ENCODE measurements around the gene CCDC158. TPM values are rescaled to one million over a fixed set of nuclear protein-coding genes. Genes with fewer than 3 reads are reported as not detected.

Gene CCDC158
- total and polyA plus RNA-seq, 2 of the 8 experiments (the other 6 are each of a cell fraction or from before 2014, with no cell fraction given): not detected

DNA sequence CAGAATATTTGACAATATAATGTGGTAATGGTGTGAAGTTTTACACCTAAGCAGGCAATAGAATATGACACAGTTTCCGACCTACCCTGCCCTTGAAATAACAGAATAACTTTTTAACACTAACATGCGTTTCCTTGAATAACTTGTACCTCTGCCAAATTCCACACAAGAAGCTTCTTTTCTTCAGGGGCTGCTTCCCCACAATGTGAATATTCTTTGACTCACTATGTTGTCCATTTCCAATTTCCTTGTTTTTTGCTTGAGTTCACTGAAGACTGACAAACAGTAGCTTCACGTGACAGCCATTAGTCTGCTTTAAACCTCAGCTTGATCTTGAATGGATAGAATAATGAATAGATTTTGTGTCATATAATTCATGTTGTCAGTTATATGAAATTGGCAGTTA, 28.4 kb upstream of the CCDC158 start:
- peaks cover 0 to 2% (median 0%) of the 10 kb centered on the region in 4 experiments; a peak in 1 of 7 replicates for H3K4me1 ChIP-seq (replicated peaks in 1 of 4; ENCODE audit: control insufficient read depth in 3 of 4, insufficient read depth in 4 of 4, low read length in 3 of 4)
- no peak overlapping the region for H3K27ac ChIP-seq (ENCODE audit: low read depth, low read length)
- TF ChIP-seq CEBPB (IDR thresholded peaks at IDR 0.05; ENCODE audit: low read depth, low read length): no peak
- TF ChIP-seq EP300 (IDR thresholded peaks at IDR 0.05; ENCODE audit: borderline replicate concordance in 1 of 2, low read depth in 2 of 2, low read length in 2 of 2): no peak
- TF ChIP-seq KDM1A (IDR thresholded peaks at IDR 0.05; ENCODE audit: borderline replicate concordance, low read length): no peak
- no peak for TF ChIP-seq HDAC2 (IDR thresholded peaks at IDR 0.05; ENCODE audit: borderline replicate concordance in 1 of 2, low read depth in 2 of 2, low read length in 2 of 2)
- TF ChIP-seq TCF12 (IDR thresholded peaks at IDR 0.05; ENCODE audit: low read depth, low read length): no peak
- TF ChIP-seq CTBP2 (IDR thresholded peaks at IDR 0.05; ENCODE audit: borderline replicate concordance, insufficient read depth, insufficient read length, low read length): no peak
- TF ChIP-seq RAD21 (IDR thresholded peaks at IDR 0.05 in 1 of 2, conservative IDR thresholded peaks at IDR 0.05 in 1 of 2; ENCODE audit: low read depth in 2 of 2, low read length in 2 of 2): no peak
- no peak for TF ChIP-seq CREB1 (IDR thresholded peaks at IDR 0.05)
- no peak for TF ChIP-seq RXRA (IDR thresholded peaks at IDR 0.05; ENCODE audit: insufficient read depth, low read depth, low read length)
- no peak for TF ChIP-seq POLR2A (IDR thresholded peaks at IDR 0.05; ENCODE audit: control extremely low read depth in 1 of 2, low read depth in 2 of 2, low read length in 2 of 2)
- TF ChIP-seq JUN (IDR thresholded peaks at IDR 0.05; ENCODE audit: low read depth, low read length): no peak
- TF ChIP-seq CHD2 (IDR thresholded peaks at IDR 0.05; ENCODE audit: low read length): no peak
- no peak for TF ChIP-seq MAX (IDR thresholded peaks at IDR 0.05)
- no peak for TF ChIP-seq GTF2F1 (IDR thresholded peaks at IDR 0.05; ENCODE audit: borderline replicate concordance, low read depth, low read length)
- H3K4me2 ChIP-seq (ENCODE audit: insufficient read depth in 1 of 2, low read depth in 2 of 2, low read length in 2 of 2): no peak overlapping the region
- FAIRE-seq: no peak
- H3K18ac ChIP-seq (ENCODE audit: extremely low read depth, low read length): no peak overlapping the region
- H3K4ac ChIP-seq (replicated peaks; ENCODE audit: insufficient read length, low read depth, low read length): no peak overlapping the region
- no peak overlapping the region for H4K8ac ChIP-seq (ENCODE audit: extremely low read depth, insufficient read depth, low read length)
- no peak overlapping the region for H2BK5ac ChIP-seq (ENCODE audit: low read depth, low read length)
- no peaks in the 10 kb centered on the region for H3K36me3 ChIP-seq (ENCODE audit: control insufficient read depth in 2 of 4, insufficient read depth in 4 of 4, low read length in 3 of 4)
- no peak overlapping the region for H2BK12ac ChIP-seq (ENCODE audit: low read depth, low read length)
- H3K23ac ChIP-seq (ENCODE audit: insufficient read length): no peak overlapping the region
- no peak overlapping the region for H3K14ac ChIP-seq (ENCODE audit: insufficient read length)
- H2BK120ac ChIP-seq (replicated peaks; ENCODE audit: low read depth, low read length): no peak overlapping the region
- H2AK5ac ChIP-seq (ENCODE audit: low read depth, low read length): no peak overlapping the region
- H3K9ac ChIP-seq (replicated peaks in 1 of 4; ENCODE audit: extremely low read depth in 1 of 4, low read depth in 3 of 4, low read length in 3 of 4): no peak overlapping the region
- H4K5ac ChIP-seq (ENCODE audit: insufficient read length, low read depth, low read length): no peak overlapping the region
- H2BK20ac ChIP-seq (ENCODE audit: low read length): no peak overlapping the region
- H2AFZ ChIP-seq (ENCODE audit: low read length): no peak overlapping the region
- H3K56ac ChIP-seq (replicated peaks; ENCODE audit: insufficient read length, low read depth, low read length): no peak overlapping the region
- H3K27me3 ChIP-seq (replicated peaks in 1 of 4; ENCODE audit: control insufficient read depth in 3 of 4, extremely low read depth in 1 of 4, insufficient read depth in 3 of 4, low read length in 3 of 4): no peaks in the 10 kb centered on the region
- H3K79me2 ChIP-seq (ENCODE audit: control insufficient read depth in 1 of 2, insufficient read depth in 2 of 2, low read length in 2 of 2): no peaks in the 10 kb centered on the region
- no peak for DNase-seq (ENCODE audit: low read depth in 1 of 2, low spot score in 2 of 2)
- H4K20me1 ChIP-seq (replicated peaks in 1 of 2; ENCODE audit: control insufficient read depth in 1 of 2, insufficient read depth in 2 of 2, low read length in 2 of 2): no peaks in the 10 kb centered on the region
- no peak overlapping the region for H3K4me3 ChIP-seq (ENCODE audit: extremely low read depth in 1 of 4, insufficient read depth in 2 of 4, low read depth in 3 of 4, low read length in 4 of 4)
- no peak overlapping the region for H4K91ac ChIP-seq (replicated peaks; ENCODE audit: insufficient read length, low read length)
- H3K23me2 ChIP-seq (ENCODE audit: low read depth, low read length): no peaks in the 10 kb centered on the region
- H2BK15ac ChIP-seq (ENCODE audit: low read length): no peak overlapping the region
- 82% methylated on average over 3 of the region's 3 CpGs; no CpG with 5 or more reads in 1 of the 2 experiments for WGBS, 2 experiments (ENCODE audit: extremely low coverage in 1 of 2, insufficient coverage in 1 of 2, insufficient read length in 1 of 2, insufficient replicate concordance in 2 of 2, low coverage in 1 of 2, low lambda C conversion rate in 2 of 2, missing lambda C conversion rate in 1 of 2)
- H3K79me1 ChIP-seq (ENCODE audit: low read depth, low read length): no peaks in the 10 kb centered on the region; the same call in 1 of the 2 replicates
- ChIA-PET POLR2A (ENCODE audit: partially characterized antibody) (interaction anchor here (1.1 to 1.3 kb wide), 2 partner anchors 10 to 14 kb away, joined by 4 to 5 read pairs; partner anchors contain the start of gene SHROOM3), CTCF (ENCODE audit: partially characterized antibody) (interaction anchor here (1.0 kb wide), 4 partner anchors 11 to 420 kb away, joined by 3 to 4 read pairs (median 3); no protein-coding TSS in a partner anchor)
- no peaks in the 10 kb centered on the region for H3K9me3 ChIP-seq (ENCODE audit: insufficient read depth in 2 of 2, low read depth in 1 of 2, low read length in 1 of 2)

Measured in H1 (cell line).